GM21515 (cell line): Measurements from ENCODE around the gene PDK4.
"Not testable (repeated sequence)": the region's sequence is repeated elsewhere in the genome, so short reads cannot be mapped to it uniquely, and the experiment has no call there.

Source experiments
- ATAC-seq: cut with Tn5 transposase; IDR thresholded peaks from one replicate; pipeline ENCODE4 v1.9.1; 2021; ENCODE audit not compliant: unreplicated experiment

The PDK4 gene

DNA sequence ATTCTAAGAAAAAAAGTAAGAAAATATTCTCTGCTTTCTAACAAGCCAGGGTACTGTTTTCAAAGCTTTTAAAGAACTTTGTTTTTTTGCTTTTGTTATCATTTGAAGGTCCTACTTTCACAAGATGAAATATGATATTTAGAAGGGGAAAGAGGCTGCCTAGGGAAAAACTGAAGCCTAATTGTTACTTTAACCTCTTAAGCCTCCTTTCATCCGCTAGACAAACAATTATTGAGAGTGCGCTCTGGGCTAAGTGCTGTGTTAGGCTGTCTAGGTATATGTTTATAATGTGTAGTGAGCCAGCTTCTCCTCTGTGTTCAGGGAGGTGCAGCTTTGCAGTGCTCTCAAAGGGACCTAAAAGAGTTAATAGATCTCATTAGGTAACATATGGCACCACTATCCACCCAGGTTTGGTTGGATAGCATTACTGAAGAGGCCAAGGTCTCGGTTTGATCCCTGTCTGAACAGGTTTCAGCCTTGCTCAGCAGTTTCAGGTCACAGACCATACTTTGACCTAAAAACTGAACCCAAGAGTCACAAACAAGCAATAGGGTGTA lies 17.9 kb downstream of the PDK4 start:
- no peak for ATAC-seq

DNA sequence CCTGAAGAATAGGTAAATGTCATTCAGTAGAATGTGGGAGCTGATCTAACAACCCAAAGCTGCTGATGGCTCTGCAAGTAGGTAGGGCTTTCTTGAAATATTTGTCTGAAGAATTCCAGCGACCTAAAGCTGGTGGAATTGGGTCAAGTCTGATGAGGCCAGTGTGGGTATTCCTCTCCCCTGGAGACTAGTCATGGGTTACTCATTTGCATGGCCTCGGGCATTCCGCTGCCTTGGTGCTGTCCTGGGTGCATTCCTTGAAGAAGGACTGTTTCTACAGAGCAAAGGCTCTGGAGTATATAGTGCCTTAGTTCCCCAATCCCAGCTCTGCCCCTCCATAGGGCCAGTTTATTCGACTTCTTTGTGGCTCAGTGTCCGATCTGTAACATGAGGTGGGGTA lies 19.2 kb downstream of the PDK4 start:
- no peak for ATAC-seq

DNA sequence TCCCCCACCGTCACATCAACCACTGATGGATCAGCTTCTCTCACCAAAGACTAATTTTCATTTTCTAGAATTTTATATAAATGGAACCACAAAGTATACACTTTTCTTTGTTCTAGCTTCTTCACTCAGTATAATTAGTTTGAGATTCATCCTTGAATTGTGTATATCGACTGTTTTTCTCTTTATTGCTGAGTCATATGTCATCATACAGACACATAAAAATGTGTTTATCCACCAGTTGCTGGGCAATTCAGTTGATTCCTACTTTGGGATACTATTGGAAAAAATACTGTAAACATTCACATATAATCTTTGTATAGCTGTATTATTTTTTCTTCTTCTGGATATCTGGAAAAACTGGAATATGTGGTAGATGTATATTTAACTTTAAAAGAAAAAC lies 26.6 kb downstream of the PDK4 start:
- no peak for ATAC-seq

DNA sequence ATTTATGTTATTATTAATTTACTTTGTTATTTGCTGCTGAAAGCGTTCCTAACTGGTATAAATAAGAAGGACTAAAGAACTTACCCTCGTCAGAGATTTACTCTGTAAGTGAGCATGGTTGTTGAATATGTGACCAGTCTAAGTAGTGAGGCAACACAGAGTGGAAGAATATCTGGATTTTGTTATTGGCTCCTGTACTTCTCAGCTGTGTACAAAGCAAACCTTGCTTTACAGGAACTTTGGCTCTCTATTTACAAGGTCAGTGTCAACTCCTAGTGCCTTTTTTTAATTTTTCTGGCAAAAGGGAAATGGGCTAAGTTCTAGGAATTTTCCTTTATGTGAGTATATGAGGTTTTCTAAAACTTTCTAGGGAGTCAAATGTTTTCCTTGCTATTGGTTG lies 35.6 kb downstream of the PDK4 start:
- ATAC-seq: no peak

DNA sequence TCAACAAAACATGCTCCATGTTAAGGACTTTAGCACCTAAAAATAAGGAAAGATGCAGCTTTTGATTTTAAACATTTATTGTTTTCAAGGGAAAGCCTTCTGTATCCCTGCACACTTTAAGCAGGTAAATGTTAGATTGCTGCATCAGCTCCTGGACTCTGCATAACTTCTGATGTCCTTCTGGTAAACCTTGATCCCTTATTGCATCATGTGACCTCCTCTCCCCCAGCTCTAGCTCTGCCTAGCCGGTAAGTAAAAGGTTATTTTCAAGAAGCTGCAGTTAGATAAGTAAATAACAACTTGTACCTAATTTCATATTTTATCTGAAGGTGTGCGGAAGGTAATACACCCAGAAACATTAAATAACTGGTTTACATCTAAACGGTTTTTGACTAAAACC lies 37.5 kb downstream of the PDK4 start:
- no peak for ATAC-seq

DNA sequence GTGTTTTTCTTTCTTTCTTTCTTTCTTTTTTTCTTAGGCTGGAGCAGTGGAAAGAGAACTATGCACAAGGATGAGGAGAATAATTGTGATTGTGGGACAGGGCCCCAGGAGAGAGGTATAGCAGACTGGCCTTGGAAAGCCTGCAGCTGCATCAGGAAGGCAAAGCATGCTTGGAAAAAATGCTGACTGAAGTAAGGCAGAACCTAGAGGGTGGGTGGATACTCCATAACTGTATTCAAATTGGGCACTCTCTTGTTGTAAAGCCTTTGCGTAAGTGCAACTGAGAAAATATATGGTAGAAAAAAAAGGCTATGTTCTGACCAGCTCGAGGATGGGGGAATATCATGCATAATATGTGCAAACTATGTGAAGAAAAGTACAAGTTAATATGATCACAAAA lies 39.5 kb downstream of the PDK4 start:
- ATAC-seq: no peak

DNA sequence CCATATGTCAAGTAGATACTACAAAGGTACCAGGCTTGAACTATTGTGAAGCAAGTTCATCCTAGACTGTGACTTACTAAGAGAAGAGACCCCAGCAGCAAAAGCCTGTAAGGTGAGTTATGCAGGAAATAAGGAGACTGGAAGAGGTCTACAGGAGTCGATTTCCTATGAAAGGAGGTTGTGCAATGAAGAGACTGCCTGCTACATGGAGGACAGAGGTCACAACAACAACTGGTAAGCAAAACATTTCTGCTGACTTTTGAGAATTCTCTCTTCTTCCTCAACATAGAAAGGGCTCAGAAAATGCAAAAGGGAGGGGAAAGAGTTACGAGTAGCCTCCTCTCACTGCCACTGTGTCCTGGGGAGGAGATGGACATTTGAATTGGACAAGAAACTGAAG lies 42.4 kb downstream of the PDK4 start:
- no peak for ATAC-seq

DNA sequence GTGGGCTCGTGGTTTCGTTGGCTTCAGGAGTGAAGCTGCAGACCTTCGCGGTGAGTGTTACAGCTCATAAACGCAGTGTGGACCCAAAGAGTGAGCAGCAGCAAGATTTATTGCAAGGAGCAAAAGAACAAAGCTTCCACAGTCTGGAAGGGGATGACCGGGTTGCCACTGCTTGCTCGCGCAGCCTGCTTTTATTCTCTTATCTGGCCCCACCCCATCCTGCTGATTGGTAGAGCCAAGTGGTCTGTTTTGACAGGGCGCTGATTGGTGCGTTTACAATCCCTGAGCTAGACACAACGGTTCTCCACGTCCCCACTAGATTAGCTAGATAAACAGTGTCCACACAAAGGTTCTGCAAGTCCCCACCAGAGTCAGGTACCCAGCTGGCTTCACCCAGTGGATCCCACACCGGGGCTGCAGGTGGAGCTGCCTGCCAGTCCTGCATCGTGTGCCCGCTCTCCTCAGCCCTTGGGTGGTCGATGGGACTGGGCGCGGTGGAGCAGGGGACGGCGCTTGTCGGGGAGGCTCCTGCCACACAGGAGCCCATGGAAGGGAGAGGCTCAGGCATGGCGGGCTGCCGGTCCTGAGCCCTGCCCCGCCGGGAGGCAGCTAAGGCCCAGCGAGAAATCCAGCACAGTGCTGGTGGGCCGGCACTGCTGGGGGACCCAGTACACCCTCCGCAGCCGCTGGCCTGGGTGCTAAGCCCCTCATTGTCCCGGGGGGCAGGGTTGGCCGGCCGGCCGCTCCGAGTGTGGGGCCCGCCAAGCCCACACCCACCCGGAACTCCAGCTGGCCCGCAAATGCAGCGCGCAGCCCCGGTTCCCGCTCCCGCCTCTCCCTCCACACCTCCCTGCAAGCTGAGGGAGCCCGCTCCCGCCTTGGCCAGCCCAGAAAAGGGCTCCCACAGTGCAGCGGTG lies 44.0 kb downstream of the PDK4 start:
- not testable (repeated sequence) for ATAC-seq

DNA sequence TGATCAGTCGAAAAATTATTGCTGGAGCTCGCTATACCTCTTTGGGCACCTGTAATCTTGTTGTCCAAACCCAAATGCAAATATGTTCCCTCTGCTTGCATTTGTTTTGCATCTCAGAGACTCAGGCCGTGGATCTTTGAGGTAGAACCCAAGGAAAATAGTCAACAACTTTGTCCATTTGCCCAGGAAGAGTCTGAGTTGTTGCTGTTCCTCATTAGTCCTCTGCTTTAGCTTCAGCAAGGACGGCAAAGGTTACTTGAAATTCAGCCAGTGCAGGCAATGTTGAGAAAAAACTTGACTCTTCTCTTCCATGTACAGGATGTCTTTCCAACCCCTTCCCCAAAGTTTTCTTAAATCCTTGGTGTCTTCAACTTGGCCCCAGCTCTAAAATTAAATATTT lies 45.8 kb downstream of the PDK4 start:
- no peak for ATAC-seq

DNA sequence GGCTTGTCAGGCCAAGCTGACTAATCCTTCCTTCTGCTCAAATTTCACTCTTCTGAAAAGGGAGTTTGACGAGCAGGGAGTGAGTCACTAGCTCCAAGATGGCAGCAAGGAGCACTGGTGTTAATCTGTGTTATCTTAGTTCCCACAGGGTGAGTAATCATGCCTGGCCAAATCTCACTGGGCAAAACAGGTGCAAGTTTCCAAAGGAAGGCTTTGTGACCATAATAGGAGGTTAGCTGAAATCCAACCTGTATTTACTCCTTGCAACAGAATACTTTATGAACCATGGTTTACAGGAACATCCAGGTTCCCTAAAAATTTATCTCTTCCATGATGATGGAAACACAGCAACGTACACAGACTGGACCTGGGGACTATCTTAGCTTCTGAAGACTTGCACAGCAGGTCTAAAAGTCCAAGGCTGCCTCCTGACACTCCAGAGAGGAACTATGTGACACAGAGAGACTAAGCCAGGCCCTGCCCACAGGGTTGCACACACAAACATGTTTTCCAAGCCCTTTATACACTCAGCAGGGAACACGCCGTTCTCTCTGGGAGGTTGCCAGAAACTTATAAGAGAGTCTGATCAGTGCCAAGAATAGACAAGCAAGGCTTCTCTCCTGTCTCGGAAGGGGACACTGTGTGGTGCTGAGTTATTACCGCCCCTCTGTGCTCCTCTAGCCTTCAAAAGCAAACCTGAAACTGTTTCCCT lies 46.3 kb downstream of the PDK4 start:
- ATAC-seq: no peak

DNA sequence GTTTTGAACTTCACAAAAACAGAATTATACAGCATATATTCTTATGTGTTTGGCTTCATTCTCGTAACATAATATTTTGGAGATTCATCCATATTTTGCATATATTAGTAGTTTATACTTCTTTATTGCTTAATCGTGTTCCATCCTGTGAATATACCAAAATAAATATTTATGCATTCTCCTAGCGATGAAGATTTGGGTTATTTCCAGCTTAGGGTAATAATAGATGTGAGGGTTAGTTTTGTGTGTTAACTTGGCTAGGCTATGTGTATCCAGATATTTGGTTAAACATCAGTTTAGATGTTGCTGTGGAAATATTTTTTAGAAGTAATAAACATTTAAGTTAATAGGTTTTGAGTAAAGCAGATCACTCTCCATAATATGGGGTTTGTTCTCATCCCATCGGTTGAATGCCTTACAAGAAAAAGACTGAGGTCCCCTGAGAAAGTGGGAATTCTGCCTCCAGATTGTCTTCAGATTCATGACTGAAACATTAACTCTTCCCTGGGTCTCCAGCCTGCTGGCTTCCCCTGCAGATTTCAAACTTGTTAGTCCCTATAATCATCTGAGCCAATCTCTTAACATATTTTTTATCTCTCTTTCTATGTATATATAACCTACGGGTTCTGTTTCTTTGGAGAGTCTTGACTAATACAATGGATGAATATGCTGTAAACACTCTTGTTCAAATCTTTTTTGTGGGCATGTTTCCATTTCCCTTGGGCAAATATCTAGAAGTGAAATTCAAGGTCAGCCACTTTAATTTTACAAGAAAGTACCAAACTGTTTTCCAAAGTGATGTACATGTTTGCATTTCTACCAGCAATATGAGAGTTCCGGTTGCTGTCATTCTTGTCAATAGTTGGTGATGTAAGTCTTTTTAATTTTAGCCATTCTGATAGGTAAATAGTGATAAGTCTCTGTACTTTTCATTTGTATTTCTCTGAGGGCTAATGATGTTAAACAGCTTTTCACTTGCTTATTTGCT lies 48.7 kb downstream of the PDK4 start:
- ATAC-seq: no peak

DNA sequence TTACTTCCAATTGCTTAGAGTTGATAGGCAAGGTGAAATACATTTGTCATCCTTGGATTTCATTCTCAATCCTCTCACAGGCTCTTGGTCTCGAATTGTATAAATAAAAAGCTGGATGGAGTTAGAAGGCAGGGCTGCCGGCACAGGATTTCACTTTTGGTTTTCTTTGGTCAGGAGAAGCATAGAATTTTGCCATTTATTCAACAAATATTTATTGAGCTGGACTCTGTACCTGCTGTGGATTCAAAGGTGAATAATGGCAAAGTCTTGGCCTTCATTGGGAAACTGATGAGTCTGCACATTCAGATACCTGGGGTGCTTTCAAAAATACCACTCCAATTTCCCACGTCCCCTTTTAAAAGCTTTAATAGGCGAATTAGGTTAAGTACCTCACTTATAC lies 49.7 kb downstream of the PDK4 start:
- ATAC-seq: no peak

DNA sequence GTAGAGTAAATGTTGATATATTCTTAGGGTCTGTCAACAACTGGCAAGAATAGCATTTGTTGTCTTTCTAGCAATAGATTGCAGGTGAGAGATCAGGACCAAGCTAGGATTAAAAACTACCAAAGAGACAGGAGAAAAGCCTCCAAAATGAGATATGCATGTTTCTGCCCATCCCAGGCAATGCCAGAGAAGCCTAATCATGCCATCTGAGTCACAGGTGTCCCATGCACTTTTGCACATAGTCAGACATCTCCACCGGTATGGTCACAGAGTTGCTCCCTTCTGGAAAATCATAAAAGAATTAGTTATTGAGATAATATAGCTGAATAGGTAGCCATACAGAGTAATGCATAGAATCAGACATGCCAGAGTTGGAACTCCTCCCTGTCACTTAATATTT lies 50.6 kb downstream of the PDK4 start:
- no peak for ATAC-seq

DNA sequence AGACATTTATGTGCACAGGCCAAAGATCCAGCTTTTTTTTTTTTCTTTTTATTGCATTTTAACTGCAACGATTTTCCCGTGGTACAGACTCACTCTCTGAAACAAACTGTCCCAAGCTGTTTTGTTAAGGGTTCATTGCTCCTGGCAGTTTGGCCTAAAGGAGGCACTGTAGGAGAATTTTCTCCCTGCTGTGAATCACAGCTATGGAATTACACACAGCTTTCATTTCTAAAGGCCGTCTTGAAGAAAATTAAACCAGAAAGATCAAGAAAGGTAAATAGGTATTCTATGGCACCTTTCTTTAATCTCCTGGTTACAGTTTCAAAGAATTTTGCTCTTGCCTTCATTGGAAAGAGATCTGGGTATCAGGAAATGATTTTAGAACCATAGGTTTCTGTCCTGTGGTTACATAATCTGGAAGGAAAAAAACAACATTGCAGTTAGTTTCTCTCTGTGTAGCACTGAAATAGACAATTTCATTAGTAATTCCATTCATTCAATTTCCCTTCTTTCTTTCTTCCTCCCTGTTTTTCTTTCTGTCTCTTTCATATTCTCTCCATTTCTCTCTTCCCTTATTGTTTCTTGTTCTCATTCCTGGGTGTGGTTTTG lies 51.2 kb downstream of the PDK4 start:
- no peak for ATAC-seq

DNA sequence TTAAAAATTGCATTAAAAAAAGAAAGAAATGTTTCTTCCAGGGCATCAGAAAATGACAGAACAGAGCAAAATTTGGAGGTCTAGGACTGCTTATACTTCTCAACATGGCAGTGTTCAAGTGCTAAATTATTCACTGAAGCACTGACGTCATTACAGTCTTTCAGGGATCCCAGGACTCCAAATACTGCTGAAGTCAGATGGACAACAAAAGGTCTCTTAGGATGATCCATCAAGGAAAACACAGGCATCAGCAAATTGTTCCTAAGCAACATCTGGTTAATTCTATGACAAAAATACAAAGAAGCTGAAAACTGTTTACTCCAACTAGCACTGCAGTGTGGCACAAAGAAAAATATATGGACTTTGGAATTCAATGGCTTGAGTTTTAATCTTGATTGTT lies 52.1 kb downstream of the PDK4 start:
- ATAC-seq: no peak

DNA sequence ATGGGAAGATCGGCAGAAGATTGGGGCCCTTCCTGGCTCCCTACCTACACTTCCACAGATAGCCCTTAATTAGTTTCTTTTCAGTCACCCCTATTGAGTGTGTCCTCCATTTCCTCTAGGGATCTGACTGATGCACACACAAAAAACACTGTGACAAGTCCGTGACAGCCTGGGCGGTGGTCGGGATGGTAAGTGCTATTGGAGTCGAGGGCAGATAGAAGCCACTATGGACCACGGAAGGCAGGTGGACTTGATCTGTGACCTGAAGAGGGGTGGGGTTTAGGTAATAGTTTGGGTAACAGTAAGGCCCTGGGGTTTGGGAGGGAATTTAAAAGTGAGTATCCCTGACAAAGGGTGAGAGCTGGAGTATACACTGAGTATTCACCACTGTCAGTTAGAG lies 53.0 kb downstream of the PDK4 start:
- ATAC-seq: no peak

DNA sequence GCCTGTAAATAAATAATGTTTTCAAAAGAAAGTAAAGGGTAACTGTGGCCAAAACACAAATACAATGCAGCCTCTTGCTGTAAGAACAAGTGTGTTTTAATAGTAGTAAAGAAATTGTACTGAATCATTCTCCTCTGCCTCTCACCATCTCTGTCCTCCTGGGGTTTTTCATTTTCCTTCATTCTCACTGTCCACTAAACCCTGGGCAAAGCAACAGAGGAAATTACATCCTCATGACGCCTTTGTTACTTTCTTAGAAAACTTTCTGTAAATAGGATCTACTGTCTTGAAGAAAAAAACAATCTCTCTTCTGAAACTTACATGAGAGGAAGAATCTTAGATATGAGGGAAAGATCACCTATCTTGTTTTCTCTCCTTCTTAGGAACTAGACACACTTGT lies 56.0 kb downstream of the PDK4 start:
- ATAC-seq: no peak

DNA sequence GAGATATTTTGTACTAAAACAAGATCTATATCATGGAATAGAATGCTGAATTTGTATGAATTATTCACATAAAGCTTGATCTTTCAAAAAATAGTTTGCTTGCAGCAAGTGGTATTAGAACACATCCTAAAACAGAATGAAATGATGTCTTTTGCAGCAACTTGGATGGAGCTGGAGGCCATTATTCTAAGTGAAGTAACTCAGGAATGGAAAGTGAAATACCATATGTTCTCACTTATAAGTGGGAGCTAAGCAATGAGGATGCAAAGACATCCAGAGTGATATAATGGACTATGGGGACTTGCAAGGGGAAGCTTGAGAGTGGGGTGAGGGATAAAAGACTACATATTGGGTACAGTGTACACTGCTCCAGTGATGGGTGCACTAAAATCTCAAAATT lies 56.9 kb downstream of the PDK4 start:
- no peak for ATAC-seq

DNA sequence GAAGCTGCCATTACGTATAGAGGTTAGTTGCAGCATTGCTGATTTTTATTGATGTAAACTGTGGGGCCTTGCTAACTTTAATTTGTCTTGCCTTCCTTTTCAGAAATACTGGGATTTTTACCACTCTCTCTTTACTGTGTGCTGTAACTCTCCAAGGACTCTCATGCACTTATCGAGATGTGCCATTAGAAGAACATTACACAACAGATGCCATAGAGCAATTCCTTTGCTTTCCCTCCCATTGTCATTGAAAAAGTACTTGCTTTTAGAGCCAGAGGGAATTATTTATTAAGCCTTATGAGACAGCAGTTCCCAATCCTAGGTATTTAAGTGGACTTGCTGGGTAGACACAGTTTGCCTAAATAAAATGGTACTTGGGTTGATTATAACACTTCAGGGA lies 58.8 kb downstream of the PDK4 start:
- no peak for ATAC-seq

DNA sequence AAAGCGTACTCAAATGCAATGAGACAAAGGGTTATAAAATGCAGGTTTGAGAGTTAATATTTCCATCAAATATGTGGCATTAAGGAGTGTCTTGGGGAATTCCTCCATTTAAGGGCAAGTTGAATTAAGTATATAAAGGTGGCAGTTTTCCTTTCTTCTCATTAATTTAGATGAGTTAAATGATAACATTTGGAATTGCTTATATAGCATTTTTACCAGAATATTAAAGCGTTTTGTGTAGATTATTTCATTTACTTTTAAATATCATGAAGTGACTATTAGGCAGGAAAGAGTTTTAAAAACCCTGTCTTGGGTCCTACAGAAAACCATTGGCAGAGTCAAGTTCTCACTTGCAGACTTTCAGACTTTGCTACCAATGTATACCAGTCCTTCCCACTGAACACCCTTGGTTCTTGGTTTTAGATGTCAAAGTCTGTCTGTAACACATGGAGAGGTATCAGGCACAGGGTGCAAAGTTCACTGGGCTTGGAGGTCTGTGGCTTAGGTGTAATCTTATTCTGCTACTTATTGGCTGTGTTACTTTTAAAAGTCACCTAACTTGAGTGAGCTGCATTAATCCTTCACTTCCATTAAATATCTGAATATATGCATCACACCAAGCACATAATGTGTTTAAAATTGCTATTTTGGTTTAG lies 59.5 kb downstream of the PDK4 start:
- ATAC-seq: no peak
